22Rv1 (cell line): ENCODE results near the gene KDM5C.

ENCODE experiments used
- H3K27ac ChIP-seq: fragments of 450-650 bp; 2 replicates; pipeline ENCODE4 v1.5.1; 2017
- CTCF ChIP-seq: fragments of 450-650 bp; IDR thresholded peaks from 2 replicates; pipeline ENCODE4 v1.5.1; 2017; ENCODE audit warnings: mild to moderate bottlenecking
- ZFX ChIP-seq: fragments of 450-650 bp; IDR thresholded peaks from 2 replicates; pipeline ENCODE4 v1.6.1; 2017; ENCODE audit warnings: antibody characterized with exemption, borderline replicate concordance

KDM5C gene

GRCh38 chrX:53237056-53237455, 12.0 kb upstream of the KDM5C start:
- TF ChIP-seq CTCF (no peak), ZFX (no peak)
- H3K27ac ChIP-seq, result peak overlapping the region; percentile 42

DNA sequence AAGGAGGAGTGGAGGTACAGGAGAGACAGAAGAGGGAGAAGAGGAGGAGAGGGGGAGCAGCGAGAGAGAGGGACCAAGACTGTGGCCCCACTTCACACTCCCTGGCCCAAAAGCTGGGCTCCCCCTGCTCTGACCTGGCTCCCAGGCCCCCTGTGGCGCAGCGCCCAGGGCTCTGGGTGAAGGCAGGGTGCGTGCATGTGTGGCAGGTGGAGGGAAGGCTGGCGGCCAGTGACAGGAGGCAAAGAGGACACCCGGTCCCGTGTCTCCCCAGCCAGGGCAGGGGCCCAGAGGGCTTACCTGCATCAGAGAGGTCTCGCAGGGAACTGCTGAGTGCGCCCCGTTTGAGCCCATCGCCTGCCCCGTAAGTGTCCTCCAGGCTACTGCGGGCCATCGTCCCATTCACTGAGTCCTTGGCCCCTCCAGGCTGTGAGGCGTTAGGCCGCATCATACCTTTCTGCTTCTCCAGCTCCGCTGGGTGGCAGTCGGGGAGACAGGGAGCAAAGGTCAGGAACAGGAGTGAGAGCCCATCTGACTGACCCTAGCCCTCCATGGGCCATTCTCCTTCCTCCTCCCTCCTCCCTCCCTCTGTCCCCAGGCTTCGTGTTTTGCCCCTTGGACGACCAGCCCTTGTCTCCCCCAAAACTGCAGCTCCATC, 11.1 kb upstream of the KDM5C start:
- peak overlapping the region; percentile 42 for H3K27ac ChIP-seq

GRCh38 chrX:53235566-53235965, 10.6 kb upstream of the KDM5C start:
- no peak for TF ChIP-seq ZFX
- no peak for TF ChIP-seq CTCF
- H3K27ac ChIP-seq, result peak overlapping the region; percentile 42; the same call in 1 of the 2 replicates

More for the DNA sequence above, 11.1 kb upstream of the KDM5C start:
- no peak for TF ChIP-seq ZFX
- no peak for TF ChIP-seq CTCF

DNA sequence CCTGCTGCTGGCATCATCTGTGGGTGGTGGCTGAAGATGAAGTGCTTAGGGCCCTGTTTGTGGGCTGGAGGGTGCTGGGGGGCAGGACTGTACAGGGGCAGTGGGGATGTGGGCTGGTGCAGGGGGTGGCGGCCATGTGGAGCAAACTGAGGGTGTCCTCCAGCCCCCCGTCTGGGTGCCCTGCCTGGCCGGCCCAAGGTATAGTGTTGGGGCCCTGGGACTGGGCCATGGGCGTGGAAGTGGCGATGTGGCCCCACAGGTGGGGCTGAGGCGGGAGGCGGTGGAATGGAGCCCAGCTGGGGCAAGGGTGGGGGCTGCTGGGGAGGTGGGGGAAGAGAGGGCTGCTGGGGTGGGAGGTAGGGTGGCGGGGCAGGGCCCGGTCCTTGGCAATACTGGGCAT, 9.5 kb upstream of the KDM5C start:
- H3K27ac ChIP-seq, result 0 out of 2 replicates have a peak overlapping the region, but pooled peaks have one; percentile 87
- no peak for TF ChIP-seq CTCF
- TF ChIP-seq ZFX, result no peak

GRCh38 chrX:53233536-53233935, 8.5 kb upstream of the KDM5C start:
- no peak for TF ChIP-seq CTCF
- TF ChIP-seq ZFX, result no peak

GRCh38 chrX:53230116-53230515, 5.1 kb upstream of the KDM5C start:
- no peak for TF ChIP-seq ZFX
- TF ChIP-seq CTCF, result no peak

More at GRCh38 chrX:53233536-53233935, 8.5 kb upstream of the KDM5C start:
- peak overlapping the region; percentile 87 for H3K27ac ChIP-seq

GRCh38 chrX:53227224-53227765, 2.3 kb upstream of the KDM5C start:
- no peak for TF ChIP-seq ZFX
- TF ChIP-seq CTCF, result no peak
- H3K27ac ChIP-seq, result peak overlapping the region; percentile 87

More at GRCh38 chrX:53230116-53230515, 5.1 kb upstream of the KDM5C start:
- H3K27ac ChIP-seq, result peak overlapping the region; percentile 87
